GM23338 (cell line): ENCODE results near the gene CLIC3. TPM values are rescaled to one million over a fixed set of nuclear protein-coding genes. Genes with fewer than 3 reads are reported as not detected.

Experiments
- ATAC-seq: fragments of 200-7000 bp; cut with Tn5 transposase; 3 replicates; pipeline ENCODE4 v1.9.1; 2020
- DNase-seq: peaks from one replicate; pipeline ENCODE4 v3.0.0-alpha.2; 2015; ENCODE audit warnings: low spot score
- H2AFZ ChIP-seq: fragments of 200-600 bp; sonication (generic); 2 replicates; pipeline ENCODE4 v1.8.0; 2016; ENCODE audit warnings: antibody characterized with exemption, mild to moderate bottlenecking, moderate library complexity
- H3F3A ChIP-seq: fragments of 200-600 bp; sonication (generic); replicated peaks from 2 replicates; pipeline ENCODE4 v1.8.0; 2017; ENCODE audit warnings: antibody characterized with exemption, mixed run types, low read depth
- H3K27ac ChIP-seq: fragments of 200-600 bp; sonication (generic); 2 replicates; pipeline ENCODE4 v1.6.1; 2016; ENCODE audit warnings: low read depth
- H3K27me3 ChIP-seq: fragments of 200-600 bp; sonication (generic); 2 replicates; pipeline ENCODE4 v1.8.0; 2016; ENCODE audit warnings: mild to moderate bottlenecking, mixed run types, moderate library complexity; ENCODE audit not compliant: insufficient read depth
- H3K36me3 ChIP-seq: fragments of 200-600 bp; sonication (generic); 2 replicates; pipeline ENCODE4 v1.8.0; 2016; ENCODE audit warnings: mild to moderate bottlenecking; ENCODE audit not compliant: insufficient read depth
- H3K4me1 ChIP-seq: fragments of 200-600 bp; sonication (generic); 2 replicates; pipeline ENCODE4 v1.8.0; 2016; ENCODE audit warnings: mild to moderate bottlenecking, moderate library complexity; ENCODE audit not compliant: insufficient read depth
- H3K4me2 ChIP-seq: fragments of 200-600 bp; sonication (generic); 2 replicates; pipeline ENCODE4 v1.7.1; 2017; ENCODE audit warnings: mixed run types
- H3K4me3 ChIP-seq: fragments of 200-600 bp; sonication (generic); 2 replicates; pipeline ENCODE4 v1.6.1; 2016; ENCODE audit warnings: mixed run types
- H3K79me2 ChIP-seq: fragments of 200-600 bp; sonication (generic); replicated peaks from 2 replicates; pipeline ENCODE4 v1.8.0; 2017; ENCODE audit warnings: mild to moderate bottlenecking; ENCODE audit not compliant: insufficient read depth
- H3K9me2 ChIP-seq: fragments of 200-600 bp; sonication (generic); 2 replicates; pipeline ENCODE4 v1.8.0; 2017; ENCODE audit not compliant: insufficient read depth
- H4K20me1 ChIP-seq: fragments of 200-600 bp; sonication (generic); replicated peaks from 2 replicates; pipeline ENCODE4 v1.8.0; 2017; ENCODE audit warnings: mild to moderate bottlenecking; ENCODE audit not compliant: insufficient read depth
- H3K27ac Mint-ChIP-seq: 2 replicates; pipeline ENCODE4 v1.8.0; 2020; ENCODE audit warnings: inconsistent platforms, mild to moderate bottlenecking, moderate library complexity, mixed read lengths
- H3K27me3 Mint-ChIP-seq: 3 replicates; pipeline ENCODE4 v1.8.0; 2022; ENCODE audit warnings: low read depth, mild to moderate bottlenecking, moderate library complexity, mixed read lengths, inconsistent platforms; ENCODE audit not compliant: insufficient read depth, poor library complexity
- H3K36me3 Mint-ChIP-seq: 3 replicates; pipeline ENCODE4 v1.8.0; 2021; ENCODE audit warnings: low read depth, mild to moderate bottlenecking, inconsistent platforms, moderate library complexity, mixed read lengths
- H3K4me1 Mint-ChIP-seq: 3 replicates; pipeline ENCODE4 v1.8.0; 2020; ENCODE audit warnings: mild to moderate bottlenecking, inconsistent platforms, mixed read lengths
- H3K4me3 Mint-ChIP-seq: 3 replicates; pipeline ENCODE4 v1.8.0; 2021; ENCODE audit warnings: moderate library complexity, mild to moderate bottlenecking, inconsistent platforms, mixed read lengths
- H3K9me3 Mint-ChIP-seq: 3 replicates; pipeline ENCODE4 v1.8.0; 2020; ENCODE audit warnings: moderate library complexity, mild to moderate bottlenecking, inconsistent platforms, mixed read lengths
- CREB1 ChIP-seq: fragments of 250-450 bp; sonication (Bioruptor Pico); IDR thresholded peaks from 2 replicates; pipeline ENCODE4 v1.5.0; 2020; ENCODE audit warnings: low read depth, mild to moderate bottlenecking, moderate library complexity
- EZH2 ChIP-seq: fragments of 200-600 bp; sonication (generic); IDR thresholded peaks from one replicate; pipeline ENCODE4 v1.8.0; 2017; ENCODE audit warnings: antibody characterized with exemption, mild to moderate bottlenecking, low read depth; ENCODE audit not compliant: unreplicated experiment
- JUNB ChIP-seq: IDR thresholded peaks from one replicate; pipeline ENCODE4 v1.6.1; 2016; ENCODE audit warnings: antibody characterized with exemption; ENCODE audit not compliant: unreplicated experiment
- POLR2AphosphoS5 ChIP-seq: IDR thresholded peaks from 2 replicates; pipeline ENCODE4 v1.6.1; 2016; ENCODE audit warnings: antibody characterized with exemption, low read depth
- STAT1 ChIP-seq: IDR thresholded peaks from one replicate; pipeline ENCODE4 v1.6.1; 2016; ENCODE audit warnings: antibody characterized with exemption; ENCODE audit not compliant: unreplicated experiment
- ZNF331 ChIP-seq: fragments of 250-450 bp; sonication (Bioruptor Pico); IDR thresholded peaks from 2 replicates; pipeline ENCODE4 v1.5.0; 2020; ENCODE audit warnings: low read depth, mild to moderate bottlenecking, moderate library complexity
- polyA plus RNA-seq: library from polyadenylated mRNA; unstranded; fragments of >200 nt; fragmentation: Nextera tagmentation; extraction: Ambion mirVana; gene quantifications from 2 replicates; pipeline ENCODE4 v1.2.1, GENCODE V29; 2016
- total RNA-seq: library from RNA; depleted of rRNA; stranded (reverse); fragments of >200 nt; shearing (Covaris generic); gene quantifications from 2 replicates; pipeline ENCODE4 v1.2.3, GENCODE V29; 2014
- TF ChIP-seq, protein P1 (sequence below): IDR thresholded peaks from one replicate; pipeline ENCODE4 v1.6.1; 2018; ENCODE audit warnings: antibody characterized with exemption; ENCODE audit not compliant: unreplicated experiment
- TF ChIP-seq, protein P2 (sequence below), 2 experiments: fragments of 200-600 bp in 1 of 2; sonication (generic) in 1 of 2; conservative IDR thresholded peaks; 2 replicates each; pipeline versions ENCODE4 v1.5.1 to v1.6.1; 2016 to 2017; ENCODE audit warnings: antibody characterized with exemption in 2 of 2, low read depth in 2 of 2, mild to moderate bottlenecking in 2 of 2, moderate library complexity in 1 of 2

Gene CLIC3
- total and polyA plus RNA-seq, 2 experiments from 2014 or later = 0.53 to 0.56 TPM

DNA sequence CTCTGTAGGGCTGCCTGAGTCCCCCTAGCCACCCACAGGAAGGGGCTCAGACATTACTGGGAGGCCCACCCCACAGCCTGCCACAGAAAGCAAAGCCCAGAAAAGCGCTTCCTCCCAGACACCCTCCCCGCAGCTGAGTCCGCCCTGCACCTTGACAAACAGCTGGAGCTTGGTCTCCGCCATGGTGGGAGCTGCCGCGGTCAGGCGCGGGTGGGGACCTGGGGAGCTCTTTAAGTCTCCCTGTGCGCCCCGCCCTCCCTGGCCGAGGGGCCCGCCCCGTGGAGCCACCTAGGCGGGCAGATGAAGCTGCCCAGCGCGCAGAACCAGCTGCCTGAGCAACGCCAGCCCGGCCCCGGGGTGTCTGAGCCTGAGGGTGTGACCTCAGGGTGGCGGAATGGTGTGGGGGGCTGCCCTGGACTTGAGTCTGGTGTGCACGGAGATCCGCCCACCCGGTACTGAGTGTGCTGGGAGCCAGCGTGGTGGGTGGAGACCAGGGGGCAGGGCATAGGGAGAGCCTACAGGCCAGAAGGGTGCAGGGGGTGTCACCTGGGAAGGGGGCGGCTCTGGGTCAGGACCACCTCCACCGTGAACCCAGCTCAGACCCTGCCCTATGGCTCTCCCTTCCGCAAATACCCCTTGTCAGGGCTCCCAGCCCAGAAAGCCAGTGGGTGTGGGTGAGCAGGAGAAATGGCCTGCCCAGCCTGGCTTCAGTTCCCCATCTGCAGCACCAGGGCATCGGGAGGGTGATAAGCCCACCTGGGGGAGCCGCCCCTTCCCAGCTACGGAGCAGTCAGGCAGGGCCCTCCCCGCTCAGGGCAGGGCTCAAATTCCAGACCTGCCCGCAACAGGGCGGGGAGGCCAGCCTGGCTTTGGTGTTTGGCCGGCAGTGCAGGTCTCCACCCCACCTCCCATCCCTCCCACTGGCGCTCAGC lies at the start of gene CLIC3 (continued):
- TF ChIP-seq ZNF331 = no peak

DNA sequence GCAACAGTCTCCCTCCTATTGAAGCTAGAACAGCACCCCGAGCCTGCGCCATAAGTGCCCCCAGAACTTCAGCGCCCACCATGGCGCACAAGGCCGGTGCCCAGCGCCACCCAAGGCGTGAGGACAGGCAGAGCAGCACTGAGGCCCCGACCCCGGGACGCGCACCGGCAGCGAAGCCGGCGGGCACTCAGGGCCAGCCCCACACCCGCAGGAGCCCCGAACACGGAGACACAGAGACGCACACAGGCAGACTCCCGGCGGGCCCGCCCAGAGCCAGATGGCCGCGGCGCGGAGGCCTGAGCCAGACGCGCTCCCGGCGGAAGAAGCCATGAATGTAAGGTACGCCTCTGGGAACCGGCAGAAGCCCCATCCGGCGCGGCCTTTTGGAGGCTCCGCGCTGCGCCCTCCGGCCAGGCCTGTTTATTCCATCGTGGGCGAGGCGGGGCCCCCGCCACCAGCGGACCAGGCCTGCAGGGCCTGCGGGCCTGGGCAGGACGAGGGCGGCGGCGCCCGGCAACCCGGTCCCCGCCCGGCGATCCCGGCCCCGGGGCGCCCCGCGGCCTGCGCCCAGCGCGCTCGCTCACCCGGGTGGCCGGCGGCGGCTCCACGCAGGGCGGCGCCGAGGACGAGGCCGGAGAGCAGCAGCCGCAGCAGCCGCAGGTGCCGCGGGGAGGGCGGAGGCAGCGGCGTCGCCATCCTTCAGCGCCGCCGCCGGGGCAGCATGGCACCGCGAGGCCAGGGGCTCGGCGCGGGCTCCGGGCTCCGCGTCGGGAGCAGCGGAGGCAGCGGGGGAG lies 49.1 kb upstream of the CLIC3 start:
- no peaks in the 10 kb centered on the region for H3K9me2 ChIP-seq
- TF ChIP-seq POLR2AphosphoS5 (no peak), STAT1 (no peak), EZH2 (peak; percentile 50), CREB1 (CRISPR knock-in tag) (0 out of 2 replicates have a peak, but pooled peaks have one; percentile 10), JUNB (no peak)
- TF ChIP-seq, protein P1, sequence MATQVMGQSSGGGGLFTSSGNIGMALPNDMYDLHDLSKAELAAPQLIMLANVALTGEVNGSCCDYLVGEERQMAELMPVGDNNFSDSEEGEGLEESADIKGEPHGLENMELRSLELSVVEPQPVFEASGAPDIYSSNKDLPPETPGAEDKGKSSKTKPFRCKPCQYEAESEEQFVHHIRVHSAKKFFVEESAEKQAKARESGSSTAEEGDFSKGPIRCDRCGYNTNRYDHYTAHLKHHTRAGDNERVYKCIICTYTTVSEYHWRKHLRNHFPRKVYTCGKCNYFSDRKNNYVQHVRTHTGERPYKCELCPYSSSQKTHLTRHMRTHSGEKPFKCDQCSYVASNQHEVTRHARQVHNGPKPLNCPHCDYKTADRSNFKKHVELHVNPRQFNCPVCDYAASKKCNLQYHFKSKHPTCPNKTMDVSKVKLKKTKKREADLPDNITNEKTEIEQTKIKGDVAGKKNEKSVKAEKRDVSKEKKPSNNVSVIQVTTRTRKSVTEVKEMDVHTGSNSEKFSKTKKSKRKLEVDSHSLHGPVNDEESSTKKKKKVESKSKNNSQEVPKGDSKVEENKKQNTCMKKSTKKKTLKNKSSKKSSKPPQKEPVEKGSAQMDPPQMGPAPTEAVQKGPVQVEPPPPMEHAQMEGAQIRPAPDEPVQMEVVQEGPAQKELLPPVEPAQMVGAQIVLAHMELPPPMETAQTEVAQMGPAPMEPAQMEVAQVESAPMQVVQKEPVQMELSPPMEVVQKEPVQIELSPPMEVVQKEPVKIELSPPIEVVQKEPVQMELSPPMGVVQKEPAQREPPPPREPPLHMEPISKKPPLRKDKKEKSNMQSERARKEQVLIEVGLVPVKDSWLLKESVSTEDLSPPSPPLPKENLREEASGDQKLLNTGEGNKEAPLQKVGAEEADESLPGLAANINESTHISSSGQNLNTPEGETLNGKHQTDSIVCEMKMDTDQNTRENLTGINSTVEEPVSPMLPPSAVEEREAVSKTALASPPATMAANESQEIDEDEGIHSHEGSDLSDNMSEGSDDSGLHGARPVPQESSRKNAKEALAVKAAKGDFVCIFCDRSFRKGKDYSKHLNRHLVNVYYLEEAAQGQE = no peak
- TF ChIP-seq, protein P2, sequence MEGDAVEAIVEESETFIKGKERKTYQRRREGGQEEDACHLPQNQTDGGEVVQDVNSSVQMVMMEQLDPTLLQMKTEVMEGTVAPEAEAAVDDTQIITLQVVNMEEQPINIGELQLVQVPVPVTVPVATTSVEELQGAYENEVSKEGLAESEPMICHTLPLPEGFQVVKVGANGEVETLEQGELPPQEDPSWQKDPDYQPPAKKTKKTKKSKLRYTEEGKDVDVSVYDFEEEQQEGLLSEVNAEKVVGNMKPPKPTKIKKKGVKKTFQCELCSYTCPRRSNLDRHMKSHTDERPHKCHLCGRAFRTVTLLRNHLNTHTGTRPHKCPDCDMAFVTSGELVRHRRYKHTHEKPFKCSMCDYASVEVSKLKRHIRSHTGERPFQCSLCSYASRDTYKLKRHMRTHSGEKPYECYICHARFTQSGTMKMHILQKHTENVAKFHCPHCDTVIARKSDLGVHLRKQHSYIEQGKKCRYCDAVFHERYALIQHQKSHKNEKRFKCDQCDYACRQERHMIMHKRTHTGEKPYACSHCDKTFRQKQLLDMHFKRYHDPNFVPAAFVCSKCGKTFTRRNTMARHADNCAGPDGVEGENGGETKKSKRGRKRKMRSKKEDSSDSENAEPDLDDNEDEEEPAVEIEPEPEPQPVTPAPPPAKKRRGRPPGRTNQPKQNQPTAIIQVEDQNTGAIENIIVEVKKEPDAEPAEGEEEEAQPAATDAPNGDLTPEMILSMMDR (conservative IDR thresholded peaks at IDR 0.05; ENCODE audit: low read depth in 2 of 2) = no peak
- peaks cover 6% of the 10 kb centered on the region; the same call in 1 of the 3 replicates for H3K4me1 Mint-ChIP-seq
- H3K79me2 ChIP-seq = peaks cover 7% of the 10 kb centered on the region; the same call in 1 of the 2 replicates
- ATAC-seq (peak; percentile 11), DNase-seq (peak; percentile 78)
- peak overlapping the region; percentile 87 for H3K4me3 ChIP-seq
- H3K4me3 Mint-ChIP-seq = peak overlapping the region; percentile 74
- no peak overlapping the region for H3K27ac ChIP-seq
- H3K36me3 ChIP-seq = no peaks in the 10 kb centered on the region
- no peaks in the 10 kb centered on the region; the same call in 1 of the 2 replicates for H4K20me1 ChIP-seq
- no peaks in the 10 kb centered on the region for H3K36me3 Mint-ChIP-seq
- H3K27ac Mint-ChIP-seq = no peak overlapping the region
- peaks cover 40% of the 10 kb centered on the region for H3K27me3 ChIP-seq
- H2AFZ ChIP-seq = peak overlapping the region; percentile 98
- peak overlapping the region; percentile 93 for H3K4me2 ChIP-seq
- H3F3A ChIP-seq = no peaks in the 10 kb centered on the region
- no peaks in the 10 kb centered on the region for H3K9me3 Mint-ChIP-seq
- peaks cover 7% of the 10 kb centered on the region; the same call in 1 of the 2 replicates for H3K4me1 ChIP-seq
- H3K27me3 Mint-ChIP-seq = peaks cover 42% of the 10 kb centered on the region
